NCI-H2081 (cell line): ENCODE data around the gene PIAS4.

Experiments used
- DNase-seq, 2 experiments: peaks; one replicate each; lab custom pipeline; 2025; lab: John Stamatoyannopoulos, UW

The PIAS4 gene

GRCh38 chr19:4042731-4043082, 35.2 kb downstream of the PIAS4 start:
- DNase-seq, result no peak

- no peak for DNase-seq
Observed at GRCh38 chr19:4043401-4043800, 35.9 kb downstream of the PIAS4 start.

- no peak for DNase-seq
Observed at GRCh38 chr19:4043966-4044715, 36.6 kb downstream of the PIAS4 start.

GRCh38 chr19:4044990-4045465, 37.5 kb downstream of the PIAS4 start:
- no peak for DNase-seq

- DNase-seq, result no peak
Observed at GRCh38 chr19:4045597-4046361, 38.2 kb downstream of the PIAS4 start.

GRCh38 chr19:4046362-4046691, 38.8 kb downstream of the PIAS4 start:
- DNase-seq, result no peak

GRCh38 chr19:4046946-4047683, 39.6 kb downstream of the PIAS4 start:
- DNase-seq, result no peak

- no peak for DNase-seq
Observed at GRCh38 chr19:4049432-4049831, 41.9 kb downstream of the PIAS4 start.

GRCh38 chr19:4051175-4052101, 43.9 kb downstream of the PIAS4 start:
- DNase-seq, result no peak

- DNase-seq, result no peak
Observed at GRCh38 chr19:4052114-4052992, 44.8 kb downstream of the PIAS4 start.

GRCh38 chr19:4052993-4053422, 45.5 kb downstream of the PIAS4 start:
- DNase-seq, result no peak

GRCh38 chr19:4053423-4054324, 46.1 kb downstream of the PIAS4 start:
- DNase-seq, result no peak

- DNase-seq, result no peak
Observed at GRCh38 chr19:4054441-4055208, 47.1 kb downstream of the PIAS4 start.

- no peak for DNase-seq
Observed at GRCh38 chr19:4055209-4055552, 47.6 kb downstream of the PIAS4 start.

GRCh38 chr19:4057931-4058692, 50.6 kb downstream of the PIAS4 start:
- DNase-seq, result no peak

- DNase-seq, result no peak
Observed at GRCh38 chr19:4058693-4059452, 51.3 kb downstream of the PIAS4 start.

GRCh38 chr19:4059453-4059871, 51.9 kb downstream of the PIAS4 start:
- DNase-seq, result no peak
